ENCODE data around the gene SMCO2. TPM values are rescaled to one million over a fixed set of nuclear protein-coding genes. Genes with fewer than 3 reads are reported as not detected.

The SMCO2 gene
- total and polyA plus RNA-seq, 2 of the 8 experiments (the other 6 are each of a cell fraction or from before 2014, with no cell fraction given) = 0.24 to 0.80 TPM

GRCh38 chr12:27451036-27451825 lies 4.7 kb downstream of the SMCO2 start (continued):
- TF ChIP-seq RBBP5 (IDR thresholded peaks at IDR 0.05; ENCODE audit: borderline replicate concordance, low read depth, low read length) = no peak

Data from H1 (cell line).